ENCODE measurements around the gene COL16A1. TPM values are rescaled to one million over a fixed set of nuclear protein-coding genes. Genes with fewer than 3 reads are reported as not detected.

COL16A1 gene
- total RNA-seq, 1 donor from 2014 or later: 0.22 TPM

DNA sequence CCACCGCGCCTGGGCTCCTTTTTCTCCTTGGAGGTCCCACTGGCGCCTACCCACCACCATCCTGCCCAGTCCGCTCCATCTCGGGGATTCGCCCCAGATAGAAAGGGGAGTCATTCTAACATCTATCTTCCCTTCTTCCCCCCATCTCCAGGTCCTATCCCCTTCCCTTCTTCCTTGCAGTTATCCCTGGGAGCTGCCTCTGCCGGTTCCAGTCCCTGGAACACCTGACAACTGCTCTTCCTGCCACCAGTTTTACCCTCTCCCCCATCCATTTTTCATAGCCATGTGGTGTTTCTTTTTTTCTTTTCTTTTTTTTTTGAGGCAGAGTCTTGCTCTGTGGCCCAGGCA is 12.0 kb upstream of the COL16A1 start:
- no peak for DNase-seq (ENCODE audit: low spot score)
- Mint-ChIP-seq H3K9me3 (no peaks in the 10 kb centered on the region), H3K27ac (no peak overlapping the region), H3K4me1 (peaks cover 31% of the 10 kb centered on the region), H3K36me3 (no peaks in the 10 kb centered on the region), H3K4me3 (peak overlapping the region; percentile 42), H3K27me3 (ENCODE audit: insufficient read depth, low read depth) (peaks cover 15% of the 10 kb centered on the region)
- Histone ChIP-seq H2AFZ (replicated peaks) (no peak overlapping the region), H3K9me3 (ENCODE audit: low read depth) (no peaks in the 10 kb centered on the region), H3K4me2 (peak overlapping the region; percentile 87), H3F3A (ENCODE audit: low read depth) (peaks cover 16% of the 10 kb centered on the region), H4K20me1 (ENCODE audit: low read depth) (no peaks in the 10 kb centered on the region), H3K4me1 (peaks cover 4% of the 10 kb centered on the region), H3K27me3 (no peaks in the 10 kb centered on the region), H3K79me2 (ENCODE audit: low read depth) (no peaks in the 10 kb centered on the region), H3K4me3 (peak overlapping the region; percentile 50), H3K9ac (no peak overlapping the region), H3K27ac (no peak overlapping the region), H3K36me3 (no peaks in the 10 kb centered on the region)
- TF ChIP-seq EZH2 (IDR thresholded peaks at IDR 0.05): no peak
- TF ChIP-seq, protein P1, sequence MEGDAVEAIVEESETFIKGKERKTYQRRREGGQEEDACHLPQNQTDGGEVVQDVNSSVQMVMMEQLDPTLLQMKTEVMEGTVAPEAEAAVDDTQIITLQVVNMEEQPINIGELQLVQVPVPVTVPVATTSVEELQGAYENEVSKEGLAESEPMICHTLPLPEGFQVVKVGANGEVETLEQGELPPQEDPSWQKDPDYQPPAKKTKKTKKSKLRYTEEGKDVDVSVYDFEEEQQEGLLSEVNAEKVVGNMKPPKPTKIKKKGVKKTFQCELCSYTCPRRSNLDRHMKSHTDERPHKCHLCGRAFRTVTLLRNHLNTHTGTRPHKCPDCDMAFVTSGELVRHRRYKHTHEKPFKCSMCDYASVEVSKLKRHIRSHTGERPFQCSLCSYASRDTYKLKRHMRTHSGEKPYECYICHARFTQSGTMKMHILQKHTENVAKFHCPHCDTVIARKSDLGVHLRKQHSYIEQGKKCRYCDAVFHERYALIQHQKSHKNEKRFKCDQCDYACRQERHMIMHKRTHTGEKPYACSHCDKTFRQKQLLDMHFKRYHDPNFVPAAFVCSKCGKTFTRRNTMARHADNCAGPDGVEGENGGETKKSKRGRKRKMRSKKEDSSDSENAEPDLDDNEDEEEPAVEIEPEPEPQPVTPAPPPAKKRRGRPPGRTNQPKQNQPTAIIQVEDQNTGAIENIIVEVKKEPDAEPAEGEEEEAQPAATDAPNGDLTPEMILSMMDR (IDR thresholded peaks at IDR 0.05): peak; percentile 3

DNA sequence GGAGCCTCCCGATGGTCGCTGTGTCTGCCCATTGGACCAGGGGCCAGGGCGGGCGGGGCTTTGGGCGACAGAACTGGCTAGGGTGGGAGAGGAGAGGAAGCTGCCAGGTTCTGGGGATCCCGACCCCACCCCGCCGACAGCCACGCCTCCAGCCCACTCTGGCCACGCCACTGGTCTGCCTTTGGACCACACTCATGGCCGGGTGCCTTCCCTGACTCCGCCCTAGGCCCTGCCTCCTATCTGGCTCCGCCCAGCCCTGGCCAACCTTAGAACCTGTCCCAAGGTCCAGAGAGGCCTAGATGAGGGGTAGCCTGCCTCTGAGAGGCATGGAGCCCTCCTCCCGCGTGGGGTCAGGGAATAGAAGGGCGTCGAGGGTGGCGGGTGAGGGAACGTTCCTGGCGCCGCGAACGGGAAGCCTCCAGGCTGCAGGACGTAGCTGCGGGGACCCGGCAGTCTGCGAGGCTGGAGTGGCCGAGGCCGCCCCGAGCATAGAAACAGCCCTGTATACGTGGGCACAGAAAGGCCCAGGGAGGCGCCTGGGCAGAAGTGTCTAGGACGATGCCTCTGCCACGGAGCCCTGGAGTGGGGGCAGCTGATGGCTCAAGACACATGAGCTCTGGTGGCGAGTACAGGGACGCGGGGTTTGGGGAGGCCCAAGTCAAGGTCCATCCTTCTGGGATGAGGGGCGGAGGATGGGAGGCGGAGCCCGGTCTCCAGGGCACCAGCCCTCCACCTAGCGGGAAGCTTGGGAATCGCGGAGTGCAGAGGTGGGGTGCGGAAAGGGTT is 11.5 kb upstream of the COL16A1 start:
- no peaks in the 10 kb centered on the region for H3K27me3 ChIP-seq
- Mint-ChIP-seq H3K4me1 (peaks cover 31% of the 10 kb centered on the region), H3K4me3 (peak overlapping the region; percentile 83), H3K36me3 (no peaks in the 10 kb centered on the region), H3K27ac (peak overlapping the region; percentile 81), H3K9me3 (no peaks in the 10 kb centered on the region), H3K27me3 (ENCODE audit: insufficient read depth, low read depth) (peaks cover 13% of the 10 kb centered on the region)
- peak; percentile 93 for DNase-seq (ENCODE audit: low spot score)
- peak overlapping the region; percentile 87 for H3K4me2 ChIP-seq
- peak overlapping the region; percentile 89 for H2AFZ ChIP-seq (replicated peaks)
- no peaks in the 10 kb centered on the region for H3K36me3 ChIP-seq
- peak overlapping the region; percentile 50 for H3K4me3 ChIP-seq
- H3F3A ChIP-seq (ENCODE audit: low read depth): peaks cover 16% of the 10 kb centered on the region
- H3K4me1 ChIP-seq: peaks cover 4% of the 10 kb centered on the region
- TF ChIP-seq, protein P1 (IDR thresholded peaks at IDR 0.05): peak; percentile 73
- no peak for TF ChIP-seq EZH2phosphoT487 (IDR thresholded peaks at IDR 0.05)
- H3K9ac ChIP-seq: no peak overlapping the region
- no peaks in the 10 kb centered on the region for H4K20me1 ChIP-seq (ENCODE audit: low read depth)
- H3K79me2 ChIP-seq (ENCODE audit: low read depth): no peaks in the 10 kb centered on the region
- H3K9me3 ChIP-seq (ENCODE audit: low read depth): no peaks in the 10 kb centered on the region
- peak overlapping the region; percentile 14 for H3K27ac ChIP-seq

DNA sequence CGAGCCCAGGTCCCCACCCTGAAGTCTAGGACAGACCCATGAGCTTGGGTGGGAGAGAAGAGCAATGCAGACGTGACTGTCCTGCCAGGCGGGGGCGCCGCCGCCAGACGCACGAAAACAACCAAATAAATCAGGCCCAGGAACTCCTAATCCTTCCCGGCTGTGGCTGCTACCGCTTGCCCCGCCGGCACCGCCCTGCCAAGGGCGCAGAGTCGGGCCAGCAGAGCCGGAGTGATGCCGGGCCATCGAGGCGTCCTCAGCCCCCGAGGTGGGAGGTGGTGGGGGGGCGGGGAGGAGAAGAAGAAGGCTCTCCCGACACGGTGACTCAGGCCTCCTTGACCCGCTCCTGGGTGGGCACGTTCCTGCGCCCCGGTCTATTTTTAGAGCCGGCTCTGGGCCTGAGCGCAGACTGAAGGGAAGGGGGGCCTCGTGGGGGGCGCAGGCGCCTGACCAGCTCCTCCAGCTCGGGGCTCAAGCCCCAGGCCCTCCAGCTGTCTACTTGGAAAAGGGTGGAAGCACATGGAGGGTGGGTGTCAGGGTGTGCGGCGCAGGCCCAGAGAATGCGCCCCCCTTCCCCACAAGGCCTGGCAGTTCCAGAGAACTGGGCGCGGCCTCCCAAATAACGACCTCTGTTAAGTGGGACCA is 10.7 kb upstream of the COL16A1 start:
- Histone ChIP-seq H3K4me2 (peak overlapping the region; percentile 87), H3K27ac (no peak overlapping the region), H3K4me1 (peaks cover 4% of the 10 kb centered on the region), H3K79me2 (ENCODE audit: low read depth) (no peaks in the 10 kb centered on the region), H3K9me3 (ENCODE audit: low read depth) (no peaks in the 10 kb centered on the region), H4K20me1 (ENCODE audit: low read depth) (no peaks in the 10 kb centered on the region), H2AFZ (replicated peaks) (peak overlapping the region; percentile 86), H3F3A (ENCODE audit: low read depth) (peaks cover 16% of the 10 kb centered on the region), H3K36me3 (no peaks in the 10 kb centered on the region), H3K4me3 (peak overlapping the region; percentile 50), H3K9ac (no peak overlapping the region), H3K27me3 (no peaks in the 10 kb centered on the region)
- peak; percentile 88 for DNase-seq (ENCODE audit: low spot score)
- H3K27ac Mint-ChIP-seq: no peak overlapping the region
- no peaks in the 10 kb centered on the region for H3K36me3 Mint-ChIP-seq
- peaks cover 31% of the 10 kb centered on the region for H3K4me1 Mint-ChIP-seq
- peaks cover 13% of the 10 kb centered on the region for H3K27me3 Mint-ChIP-seq (ENCODE audit: insufficient read depth, low read depth)
- peak overlapping the region; percentile 76 for H3K4me3 Mint-ChIP-seq
- no peaks in the 10 kb centered on the region for H3K9me3 Mint-ChIP-seq
- TF ChIP-seq EZH2phosphoT487 (IDR thresholded peaks at IDR 0.05): no peak
- peak; percentile 39 for TF ChIP-seq EZH2 (IDR thresholded peaks at IDR 0.05)
- TF ChIP-seq, protein P1 (IDR thresholded peaks at IDR 0.05): peak; percentile 63
